ENCODE measurements around the gene SCGB1A1.

Gene SCGB1A1

DNA sequence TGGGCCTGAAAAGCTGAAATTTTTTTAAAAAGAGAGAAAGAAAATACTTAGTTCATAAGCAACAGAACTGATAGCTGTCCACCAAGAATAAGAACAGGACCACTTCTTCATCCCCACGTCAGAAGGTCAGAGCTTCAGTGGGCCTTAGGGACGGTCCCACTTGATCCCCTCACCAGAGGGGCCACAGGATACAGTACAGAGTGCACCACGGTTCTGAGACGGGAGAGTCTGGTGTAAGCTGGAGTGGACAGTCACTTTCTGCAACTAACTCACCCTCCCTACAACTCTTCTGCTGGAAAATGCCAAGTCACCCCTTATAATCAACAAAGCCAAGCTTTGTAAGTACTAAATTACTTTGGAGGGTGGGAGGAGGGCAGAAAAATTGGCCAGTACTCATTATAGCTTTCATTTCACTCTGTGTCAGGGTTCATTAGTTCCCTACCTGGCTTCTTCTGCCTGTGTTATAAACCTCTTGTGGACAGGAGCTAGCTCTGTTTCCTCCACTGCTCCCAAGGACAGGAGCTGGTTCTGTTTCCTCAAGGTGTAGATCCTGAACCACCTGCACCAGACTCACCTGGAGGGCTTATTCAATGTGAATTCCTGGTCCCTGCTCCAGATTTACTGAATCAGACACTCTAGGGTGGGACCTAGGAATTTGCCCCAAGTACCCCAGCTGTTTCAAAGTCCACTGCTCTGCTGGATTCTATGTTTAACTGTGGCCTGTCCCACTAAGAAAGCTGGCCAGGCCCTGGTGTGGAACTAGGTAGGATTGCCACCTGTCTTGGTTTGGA lies 39.6 kb downstream of the SCGB1A1 start:
- CTCF ChIA-PET, result interaction anchor here (1.0 to 1.6 kb wide), 3 partner anchors 14 to 85 kb away, joined by 5 read pairs; no protein-coding TSS in a partner anchor
- TF ChIP-seq SUZ12 (IDR thresholded peaks at IDR 0.05) (no peak), TARDBP (IDR thresholded peaks at IDR 0.05) (no peak), BHLHE40 (IDR thresholded peaks at IDR 0.05; ENCODE audit: borderline replicate concordance) (no peak), FOXK2 (IDR thresholded peaks at IDR 0.05) (no peak), NFRKB (IDR thresholded peaks at IDR 0.05) (no peak), L3MBTL2 (conservative IDR thresholded peaks at IDR 0.05) (no peak), CTBP1 (IDR thresholded peaks at IDR 0.05; ENCODE audit: borderline replicate concordance) (no peak), LEF1 (IDR thresholded peaks at IDR 0.05; ENCODE audit: borderline replicate concordance) (no peak), FOXA1 (IDR thresholded peaks at IDR 0.05) (no peak), FOXM1 (IDR thresholded peaks at IDR 0.05; ENCODE audit: borderline replicate concordance) (no peak), ZNF384 (IDR thresholded peaks at IDR 0.05) (no peak), ELF4 (IDR thresholded peaks at IDR 0.05) (no peak), SP1 (IDR thresholded peaks at IDR 0.05) (no peak)
- TF ChIP-seq, protein P1, sequence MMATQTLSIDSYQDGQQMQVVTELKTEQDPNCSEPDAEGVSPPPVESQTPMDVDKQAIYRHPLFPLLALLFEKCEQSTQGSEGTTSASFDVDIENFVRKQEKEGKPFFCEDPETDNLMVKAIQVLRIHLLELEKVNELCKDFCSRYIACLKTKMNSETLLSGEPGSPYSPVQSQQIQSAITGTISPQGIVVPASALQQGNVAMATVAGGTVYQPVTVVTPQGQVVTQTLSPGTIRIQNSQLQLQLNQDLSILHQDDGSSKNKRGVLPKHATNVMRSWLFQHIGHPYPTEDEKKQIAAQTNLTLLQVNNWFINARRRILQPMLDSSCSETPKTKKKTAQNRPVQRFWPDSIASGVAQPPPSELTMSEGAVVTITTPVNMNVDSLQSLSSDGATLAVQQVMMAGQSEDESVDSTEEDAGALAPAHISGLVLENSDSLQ (IDR thresholded peaks at IDR 0.05), result no peak
- no peak for DNase-seq (ENCODE audit: extremely low spot score)
- POLR2A ChIA-PET, result interaction anchor here (0.8 to 0.9 kb wide), 2 partner anchors 10 to 383 kb away, joined by 3 to 4 read pairs; no protein-coding TSS in a partner anchor

DNA sequence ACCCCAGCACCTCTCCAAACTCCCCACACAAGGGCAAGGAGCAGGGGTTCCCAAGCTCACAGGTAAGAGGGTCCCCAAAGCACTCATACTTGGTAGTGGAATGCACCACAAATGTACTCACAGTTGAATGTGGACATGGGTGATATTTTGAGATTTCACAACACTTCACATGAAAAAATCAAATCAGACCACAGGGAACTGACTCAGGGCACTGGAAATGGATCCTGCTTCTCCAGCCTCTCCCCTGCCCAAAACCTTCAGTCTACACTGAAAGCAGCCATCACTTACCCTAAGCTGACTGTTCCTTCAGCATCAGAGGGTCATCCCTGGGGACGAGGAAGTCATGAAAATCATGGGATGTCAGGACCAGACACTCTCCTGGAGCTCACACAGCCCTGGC lies 40.2 kb downstream of the SCGB1A1 start:
- POLR2A ChIA-PET, result interaction anchor here (0.8 to 0.9 kb wide), 2 partner anchors 10 to 382 kb away, joined by 3 to 4 read pairs; no protein-coding TSS in a partner anchor
- no peak for TF ChIP-seq CTBP1 (IDR thresholded peaks at IDR 0.05; ENCODE audit: borderline replicate concordance)
- no peak for TF ChIP-seq ZNF384 (IDR thresholded peaks at IDR 0.05)
- TF ChIP-seq ARNT (IDR thresholded peaks at IDR 0.05), result no peak
- no peak for TF ChIP-seq SP1 (IDR thresholded peaks at IDR 0.05)
- no peak for TF ChIP-seq ELF4 (IDR thresholded peaks at IDR 0.05)
- TF ChIP-seq BHLHE40 (IDR thresholded peaks at IDR 0.05; ENCODE audit: borderline replicate concordance), result no peak
- no peak for TF ChIP-seq SUZ12 (IDR thresholded peaks at IDR 0.05)
- no peak for TF ChIP-seq LEF1 (IDR thresholded peaks at IDR 0.05; ENCODE audit: borderline replicate concordance)
- TF ChIP-seq L3MBTL2 (conservative IDR thresholded peaks at IDR 0.05), result no peak
- no peak for TF ChIP-seq TARDBP (IDR thresholded peaks at IDR 0.05)
- TF ChIP-seq FOXK2 (IDR thresholded peaks at IDR 0.05), result no peak
- TF ChIP-seq NFRKB (IDR thresholded peaks at IDR 0.05), result no peak
- TF ChIP-seq FOXM1 (IDR thresholded peaks at IDR 0.05; ENCODE audit: borderline replicate concordance), result no peak
- no peak for DNase-seq (ENCODE audit: extremely low spot score)
- CTCF ChIA-PET, result interaction anchor here (1.5 to 1.6 kb wide), 2 partner anchors 14 to 34 kb away, joined by 5 read pairs; no protein-coding TSS in a partner anchor

DNA sequence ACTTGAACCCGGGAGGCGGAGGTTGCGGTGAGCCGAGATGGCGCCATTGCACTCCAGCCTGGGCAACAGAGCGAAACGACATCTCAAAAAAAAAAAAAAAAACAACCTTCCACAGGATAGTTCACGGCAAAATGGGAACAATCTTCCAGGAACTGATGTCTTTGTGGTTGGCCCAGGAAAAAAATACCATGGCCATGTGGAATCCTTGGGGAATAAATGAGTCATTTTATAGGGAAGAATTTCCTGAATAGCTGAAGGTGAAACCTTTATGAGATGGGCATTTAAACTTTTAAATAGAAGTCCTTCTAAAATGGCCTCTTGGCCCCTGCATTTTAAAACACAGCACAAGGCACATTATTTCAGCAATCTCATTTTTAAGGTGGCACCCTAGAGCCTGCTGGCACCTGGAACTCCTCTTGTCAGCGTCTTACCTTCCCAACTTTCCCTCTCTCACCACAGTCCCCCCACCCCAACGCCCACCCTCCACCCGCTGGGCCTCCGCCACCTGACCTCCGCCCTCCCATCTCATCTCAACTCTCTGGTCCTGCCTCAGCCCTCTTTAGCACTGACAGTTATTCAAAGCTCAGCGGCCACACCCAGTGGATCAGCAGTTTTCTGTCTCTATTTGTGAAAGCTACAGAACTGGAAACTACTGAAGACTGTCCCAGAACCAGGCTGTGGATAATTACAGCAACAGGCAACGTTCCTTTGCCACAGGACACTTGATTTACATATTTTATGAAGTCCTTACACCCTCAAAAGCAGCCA lies 43.1 kb downstream of the SCGB1A1 start:
- CTCF ChIA-PET, result interaction anchor here (0.6 to 1.3 kb wide), 4 partner anchors 11 to 333 kb away, joined by 3 read pairs; no protein-coding TSS in a partner anchor
- POLR2A ChIA-PET, result no interaction called here
- TF ChIP-seq SUZ12 (IDR thresholded peaks at IDR 0.05) (no peak), ELF4 (IDR thresholded peaks at IDR 0.05) (no peak), FOXA1 (IDR thresholded peaks at IDR 0.05) (no peak), CTBP1 (IDR thresholded peaks at IDR 0.05; ENCODE audit: borderline replicate concordance) (no peak), HDGF (IDR thresholded peaks at IDR 0.05; ENCODE audit: borderline replicate concordance) (no peak), BHLHE40 (IDR thresholded peaks at IDR 0.05; ENCODE audit: borderline replicate concordance) (no peak), FOXK2 (IDR thresholded peaks at IDR 0.05) (no peak), LEF1 (IDR thresholded peaks at IDR 0.05; ENCODE audit: borderline replicate concordance) (no peak)
- TF ChIP-seq, protein P1 (IDR thresholded peaks at IDR 0.05), result no peak
- no peak for DNase-seq (ENCODE audit: extremely low spot score)

DNA sequence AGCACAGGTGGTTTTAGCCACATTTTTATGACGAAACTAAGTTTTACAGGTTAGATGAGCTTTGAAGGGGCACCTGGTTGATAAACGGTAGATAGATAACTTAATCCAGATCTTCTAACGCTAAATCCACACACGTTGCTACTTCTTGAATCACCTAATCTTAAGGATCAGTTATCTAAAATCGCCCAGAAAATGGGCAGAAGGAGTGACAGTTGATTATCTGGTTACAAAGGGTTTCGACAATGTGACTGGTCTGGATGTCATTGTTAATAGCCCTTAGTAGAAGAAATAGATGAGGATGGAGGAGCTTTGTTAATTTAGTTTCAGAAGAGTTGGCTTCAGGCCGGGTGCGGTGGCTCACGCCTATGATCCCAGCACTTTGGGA lies 43.7 kb downstream of the SCGB1A1 start:
- DNase-seq (ENCODE audit: extremely low spot score), result no peak
- POLR2A ChIA-PET, result no interaction called here
- TF ChIP-seq ELF4 (IDR thresholded peaks at IDR 0.05), result no peak
- TF ChIP-seq BHLHE40 (IDR thresholded peaks at IDR 0.05; ENCODE audit: borderline replicate concordance), result no peak
- TF ChIP-seq NFRKB (IDR thresholded peaks at IDR 0.05), result no peak
- no peak for TF ChIP-seq FOXK2 (IDR thresholded peaks at IDR 0.05)
- TF ChIP-seq FOXM1 (IDR thresholded peaks at IDR 0.05; ENCODE audit: borderline replicate concordance), result no peak
- no peak for TF ChIP-seq CTBP1 (IDR thresholded peaks at IDR 0.05; ENCODE audit: borderline replicate concordance)
- no peak for TF ChIP-seq ARNT (IDR thresholded peaks at IDR 0.05)
- TF ChIP-seq SUZ12 (IDR thresholded peaks at IDR 0.05), result no peak
- TF ChIP-seq, protein P1 (IDR thresholded peaks at IDR 0.05), result no peak
- TF ChIP-seq HDGF (IDR thresholded peaks at IDR 0.05; ENCODE audit: borderline replicate concordance), result no peak
- TF ChIP-seq SP1 (IDR thresholded peaks at IDR 0.05), result no peak
- TF ChIP-seq FOXA1 (IDR thresholded peaks at IDR 0.05), result no peak
- no peak for TF ChIP-seq LEF1 (IDR thresholded peaks at IDR 0.05; ENCODE audit: borderline replicate concordance)
- TF ChIP-seq ZNF384 (IDR thresholded peaks at IDR 0.05), result no peak
- no peak for TF ChIP-seq TARDBP (IDR thresholded peaks at IDR 0.05)
- no peak for TF ChIP-seq L3MBTL2 (conservative IDR thresholded peaks at IDR 0.05)
- CTCF ChIA-PET, result interaction anchor here (1.3 kb wide), 2 partner anchors 38 to 80 kb away, joined by 3 read pairs; no protein-coding TSS in a partner anchor

DNA sequence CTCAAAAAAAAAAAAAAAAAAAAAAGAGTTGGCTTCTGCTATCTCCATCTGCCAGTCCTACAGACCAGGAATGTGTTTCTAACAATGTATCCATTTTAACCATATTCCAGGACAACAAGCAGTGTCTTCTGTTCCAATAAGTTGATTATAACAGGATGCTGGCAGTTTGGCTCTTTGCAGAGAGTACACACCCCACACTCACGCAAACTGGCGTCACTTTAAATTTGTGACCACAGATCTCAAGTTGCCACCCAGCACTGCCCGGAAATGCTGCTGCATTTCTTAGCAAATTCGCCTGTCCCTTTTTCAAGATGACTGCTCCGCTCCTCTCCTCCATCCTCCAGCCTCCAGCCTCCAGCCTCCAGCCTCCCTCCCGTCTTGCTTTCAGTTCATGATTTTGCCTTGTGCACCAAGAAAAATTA lies 44.3 kb downstream of the SCGB1A1 start:
- POLR2A ChIA-PET, result no interaction called here
- no peak for DNase-seq (ENCODE audit: extremely low spot score)
- CTCF ChIA-PET, result interaction anchor here (1.3 kb wide), 1 partner anchor 39 kb away, joined by 3 read pairs; no protein-coding TSS in a partner anchor
- TF ChIP-seq, protein P1 (IDR thresholded peaks at IDR 0.05), result no peak
- TF ChIP-seq FOXM1 (IDR thresholded peaks at IDR 0.05; ENCODE audit: borderline replicate concordance), result no peak
- no peak for TF ChIP-seq ARNT (IDR thresholded peaks at IDR 0.05)
- TF ChIP-seq FOXA1 (IDR thresholded peaks at IDR 0.05), result no peak
- TF ChIP-seq CTBP1 (IDR thresholded peaks at IDR 0.05; ENCODE audit: borderline replicate concordance), result no peak
- no peak for TF ChIP-seq TARDBP (IDR thresholded peaks at IDR 0.05)
- TF ChIP-seq FOXK2 (IDR thresholded peaks at IDR 0.05), result no peak
- no peak for TF ChIP-seq LEF1 (IDR thresholded peaks at IDR 0.05; ENCODE audit: borderline replicate concordance)
- TF ChIP-seq ELF4 (IDR thresholded peaks at IDR 0.05), result no peak
- TF ChIP-seq L3MBTL2 (conservative IDR thresholded peaks at IDR 0.05), result no peak
- no peak for TF ChIP-seq ZNF384 (IDR thresholded peaks at IDR 0.05)
- TF ChIP-seq NFRKB (IDR thresholded peaks at IDR 0.05), result no peak
- TF ChIP-seq HDGF (IDR thresholded peaks at IDR 0.05; ENCODE audit: borderline replicate concordance), result no peak
- TF ChIP-seq BHLHE40 (IDR thresholded peaks at IDR 0.05; ENCODE audit: borderline replicate concordance), result no peak

Data from HEK293T (cell line).